Heart right ventricle (tissue), 16 donors: Measurements from ENCODE around the gene KRTAP10-9. TPM values are rescaled to one million over a fixed set of nuclear protein-coding genes. Genes with fewer than 3 reads are reported as not detected.
"Not testable (repeated sequence)": the region's sequence is repeated elsewhere in the genome, so short reads cannot be mapped to it uniquely, and the experiment has no call there.

Experiments
- ATAC-seq, 8 donors: fragments of 200-7000 bp; cut with Tn5 transposase; one replicate each; pipeline ENCODE4 v1.9.1; 2020; ENCODE audit warnings: mild to moderate bottlenecking in 8 of 8, moderate library complexity in 8 of 8, moderate number of reproducible peaks in 1 of 8
- DNase-seq, 2 donors: peaks; one replicate each; pipeline ENCODE4 v3.0.0-alpha.2; 2020
- H3K27ac ChIP-seq, 10 donors: fragments of 200-600 bp; sonication (generic) in 2 of 10; one replicate each; pipeline versions ENCODE4 v1.5.0 to v1.8.0; 2020 to 2022; ENCODE audit warnings: mild to moderate bottlenecking in 3 of 10
- H3K27me3 ChIP-seq, 7 donors: fragments of 200-600 bp; one replicate each; pipeline ENCODE4 v1.8.0; 2021 to 2022; ENCODE audit warnings: mild to moderate bottlenecking in 2 of 7
- H3K36me3 ChIP-seq, 9 donors: fragments of 200-600 bp; sonication (generic) in 1 of 9; one replicate each; pipeline versions ENCODE4 v1.5.0 to v1.8.0; 2020 to 2022; ENCODE audit warnings: mild to moderate bottlenecking in 2 of 9
- H3K4me1 ChIP-seq, 9 donors: fragments of 200-600 bp; sonication (generic) in 1 of 9; one replicate each; pipeline versions ENCODE4 v1.5.0 to v1.8.0; 2020 to 2022; ENCODE audit warnings: mild to moderate bottlenecking in 4 of 9
- H3K4me3 ChIP-seq, 10 donors: fragments of 200-600 bp; sonication (generic) in 2 of 10; one replicate each; pipeline versions ENCODE4 v1.5.0 to v1.8.0; 2020 to 2022; ENCODE audit warnings: mild to moderate bottlenecking in 7 of 10, moderate library complexity in 2 of 10
- H3K9me3 ChIP-seq, 11 donors: fragments of 200-600 bp in 10 of 11; sonication (generic) in 2 of 11; one replicate each; pipeline versions ENCODE4 v1.5.0 to v1.8.0; 2013 to 2022; ENCODE audit warnings: mild to moderate bottlenecking in 2 of 11, control low read depth in 1 of 11, moderate library complexity in 1 of 11
- CTCF ChIP-seq, 9 donors: fragments of 200-600 bp; sonication (generic) in 2 of 9; IDR thresholded peaks; one replicate each; pipeline versions ENCODE4 v1.5.0 to v1.8.0; 2021 to 2022; ENCODE audit warnings: antibody characterized with exemption in 9 of 9, mild to moderate bottlenecking in 5 of 9, moderate library complexity in 1 of 9
- WGBS, 2 donors: extraction: QIAGEN DNeasy Blood & Tissue Kit; methylation state at CpG; one replicate each; pipeline ENCODE4 v1.1.7; 2013; ENCODE audit warnings: inconsistent platforms in 1 of 2; 5-methylcytosine and 5-hydroxymethylcytosine counted together
- intact Hi-C, 10 donors: fragments of 100-400 bp; cut with DNase I; formaldehyde crosslinking; loops; one replicate each; pipeline versions ENCODE4 v1.11.1 to v1.14.2; 2022
- polyA plus RNA-seq, 2 donors: library from polyadenylated mRNA; stranded (reverse); fragments of 200-250 nt; gene quantifications; one replicate each; pipeline ENCODE4 v1.2.3, GENCODE V29; 2013
- total RNA-seq, 10 donors: library from RNA; stranded (reverse); fragmentation: NEBNext Ultra II Directional in 3 of 10; extraction: Animal tissue kit (Norgen Biotek cat#: 25700) in 3 of 10; gene quantifications; one replicate each; pipeline versions ENCODE4 v1.2.1 to v1.2.4, GENCODE V29; 2021 to 2023
- donor health status: Arrhythmogenic right ventricular cardiomyopathy.
- donor health status: ischemic (EF 13 %, LVEDD 7.1; RV severe dilation, severe dysfunction).
- donor health status: healthy with polysubstance abuse.
- donor health status: DM: no; HTN: yes; CAD: no.
- donor health status: DM: no; HTN: no; CAD: no.
- donor health status: ischemic (EF 25% LVEDD 6.9; RV normal size, moderate dysfunction).
- donor health status: ischemic (EF 25% LVEDD 5.7; RV mildly dilated, moderate dysfunction).
- donor health status: healthy.
- donor health status: DM: yes; HTN: yes; CAD: no.
- donor health status: Ischemic cardiomyopathy.
- donor health status: ischemic (EF 35%, LVEDD 5.7; RV mildly dilated, moderate dysfunction).
- donor health status: nonischemic (EF 11% LVEDD 7.7; RV severe dilation, severe dysfunction).
- donor health status: DM: yes; HTN: yes; CAD: no.
- donor health status: PGD.
- donor health status: ischemic (EF 29% LVEDD 5.4; RV normal size, mild dysfunction).
- donor health status: nonischemic (EF 23%, LVEDD 6.1; RV moderate dilation, normal function).

Gene KRTAP10-9
- total and polyA plus RNA-seq, 12 donors = not detected

GRCh38 chr21:44639331-44639655 is 12.4 kb downstream of the KRTAP10-9 start:
- no peak overlapping the region for H3K4me3 ChIP-seq
- H3K36me3 ChIP-seq = no peaks in the 10 kb centered on the region
- intact Hi-C loops = no loop called here
- peaks cover 0 to 40% (median 15%) of the 10 kb centered on the region in 7 donors for H3K27me3 ChIP-seq
- DNase-seq (no peak), ATAC-seq (no peak)
- H3K9me3 ChIP-seq = peaks cover 0 to 41% (median 2%) of the 10 kb centered on the region in 11 donors
- H3K27ac ChIP-seq = no peak overlapping the region
- H3K4me1 ChIP-seq = no peaks in the 10 kb centered on the region
- 80 to 83% methylated on average over 12 of the region's 12 CpGs for WGBS, 2 donors
- no peak for TF ChIP-seq CTCF (IDR thresholded peaks at IDR 0.05)

GRCh38 chr21:44640761-44641160 is 13.9 kb downstream of the KRTAP10-9 start:
- Histone ChIP-seq H3K4me1 (no peaks in the 10 kb centered on the region), H3K36me3 (no peaks in the 10 kb centered on the region), H3K4me3 (no peak overlapping the region), H3K27me3 (peaks cover 0 to 38% (median 19%) of the 10 kb centered on the region in 7 donors), H3K9me3 (peaks cover 0 to 51% (median 14%) of the 10 kb centered on the region in 11 donors), H3K27ac (no peak overlapping the region)
- DNase-seq (no peak), ATAC-seq (no peak)
- intact Hi-C loops = no loop called here
- TF ChIP-seq CTCF (IDR thresholded peaks at IDR 0.05) = no peak
- WGBS, 2 donors = 73 to 80% methylated on average over 5 of the region's 5 CpGs

- intact Hi-C loops = no loop called here
- TF ChIP-seq CTCF (IDR thresholded peaks at IDR 0.05) = no peak
- DNase-seq (no peak), ATAC-seq (no peak)
- whole genome bisulfite sequencing, 2 donors = 65% methylated on average over 14 of the region's 14 CpGs
- Histone ChIP-seq H3K27me3 (peaks cover 0 to 35% (median 26%) of the 10 kb centered on the region in 7 donors), H3K4me1 (no peaks in the 10 kb centered on the region), H3K4me3 (no peak overlapping the region), H3K27ac (no peak overlapping the region), H3K36me3 (no peaks in the 10 kb centered on the region), H3K9me3 (peaks cover 0 to 56% (median 14%) of the 10 kb centered on the region in 11 donors)
Measured at GRCh38 chr21:44643741-44644310, 16.9 kb downstream of the KRTAP10-9 start.

GRCh38 chr21:44644878-44645277 is 18.0 kb downstream of the KRTAP10-9 start:
- no peak for ATAC-seq
- Histone ChIP-seq H3K36me3 (no peaks in the 10 kb centered on the region), H3K27ac (no peak overlapping the region), H3K27me3 (peaks cover 0 to 27% (median 17%) of the 10 kb centered on the region in 7 donors), H3K4me3 (no peak overlapping the region), H3K4me1 (no peaks in the 10 kb centered on the region), H3K9me3 (peaks cover 0 to 55% (median 14%) of the 10 kb centered on the region in 11 donors)
- intact Hi-C loops = no loop called here
- WGBS, 2 donors = 41 to 46% methylated on average over 2 of the region's 2 CpGs
- TF ChIP-seq CTCF (IDR thresholded peaks at IDR 0.05) = no peak
- DNase-seq = no peak

GRCh38 chr21:44646366-44647221 is 19.7 kb downstream of the KRTAP10-9 start, which contains the start of gene KRTAP10-11:
Gene KRTAP10-11, plus strand, starts transcription at chr21:44646414. Its CDS starts 45 bp downstream, at chr21:44646459.
- H3K4me3 ChIP-seq, DNase-seq, H3K4me1 ChIP-seq, H3K27ac ChIP-seq, H3K36me3 ChIP-seq, ATAC-seq, intact Hi-C loops: not testable (repeated sequence)
- Histone ChIP-seq H3K9me3 (peaks cover 0 to 40% (median 14%) of the 10 kb centered on the region in 11 donors), H3K27me3 (peaks cover 0 to 29% (median 14%) of the 10 kb centered on the region in 7 donors)
- 68 to 71% methylated on average over 21 of the region's 21 CpGs for WGBS, 2 donors
